PC-9 (cell line): ENCODE measurements around the gene MAPK10. TPM values are rescaled to one million over a fixed set of nuclear protein-coding genes. Genes with fewer than 3 reads are reported as not detected.

Source experiments
- BruUV-seq: library from RNA; stranded (reverse); fragments of 400-500 nt; replicated peaks from 2 replicates; lab custom pipeline; 2021; lab: Mats Ljungman, UMichigan
- CTCF ChIA-PET: fragments of 300-600 bp; sonication (Branson Sonifier 250); formaldehyde crosslinking; loops from one replicate; lab custom pipeline; 2022; ENCODE audit warnings: antibody characterized with exemption; lab: Charles Lee
- POLR2A ChIA-PET: fragments of 300-600 bp; sonication (Branson Sonifier 250); formaldehyde crosslinking; loops from one replicate; lab custom pipeline; 2022; ENCODE audit warnings: antibody characterized with exemption; ENCODE audit not compliant: unreplicated experiment; lab: Charles Lee
- DNase-seq, 2 experiments: peaks; one replicate each; pipeline versions ENCODE4 v3.0.0 to v3.0.0-alpha.2; 2015 to 2022; ENCODE audit warnings: mixed read lengths in 1 of 2
- H2AFZ ChIP-seq: fragments of 200-600 bp; sonication (generic); 2 replicates; pipeline ENCODE4 v1.8.1; 2017; ENCODE audit warnings: antibody characterized with exemption
- H3F3A ChIP-seq: fragments of 200-600 bp; sonication (generic); 2 replicates; pipeline ENCODE4 v1.8.1; 2017; ENCODE audit warnings: antibody characterized with exemption, mild to moderate bottlenecking, low read depth; ENCODE audit not compliant: insufficient read depth
- H3K27ac ChIP-seq: fragments of 200-600 bp; sonication (generic); 2 replicates; pipeline ENCODE4 v1.6.1; 2016; ENCODE audit warnings: mixed run types
- H3K27me3 ChIP-seq: fragments of 200-600 bp; sonication (generic); 2 replicates; pipeline ENCODE4 v1.6.1; 2016; ENCODE audit warnings: low read depth, mixed run types; ENCODE audit not compliant: insufficient read depth
- H3K36me3 ChIP-seq: fragments of 200-600 bp; sonication (generic); 2 replicates; pipeline ENCODE4 v1.6.1; 2016; ENCODE audit warnings: low read depth, mixed run types
- H3K4me1 ChIP-seq: fragments of 200-600 bp; sonication (generic); replicated peaks from 2 replicates; pipeline ENCODE4 v1.6.1; 2016; ENCODE audit warnings: mixed run types; ENCODE audit not compliant: insufficient read depth
- H3K4me2 ChIP-seq: fragments of 200-600 bp; sonication (generic); 2 replicates; pipeline ENCODE4 v1.6.1; 2017; ENCODE audit warnings: mixed run types
- H3K4me3 ChIP-seq: fragments of 200-600 bp; sonication (generic); 2 replicates; pipeline ENCODE4 v1.6.1; 2016; ENCODE audit warnings: mixed run types
- H3K79me2 ChIP-seq: fragments of 200-600 bp; sonication (generic); 2 replicates; pipeline ENCODE4 v1.6.1; 2017; ENCODE audit warnings: low read depth, mixed run types
- H3K9me2 ChIP-seq: fragments of 200-600 bp; sonication (generic); 2 replicates; pipeline ENCODE4 v1.8.1; 2017; ENCODE audit warnings: mild to moderate bottlenecking; ENCODE audit not compliant: insufficient read depth
- H3K9me3 ChIP-seq: fragments of 200-600 bp; sonication (generic); 2 replicates; pipeline ENCODE4 v1.8.1; 2016; ENCODE audit warnings: low read depth; ENCODE audit not compliant: insufficient read depth
- H4K20me1 ChIP-seq: fragments of 200-600 bp; sonication (generic); 2 replicates; pipeline ENCODE4 v1.8.1; 2017; ENCODE audit not compliant: insufficient read depth
- CTCF ChIP-seq: fragments of 200-600 bp; sonication (generic); conservative IDR thresholded peaks from 2 replicates; pipeline ENCODE4 v1.6.1; 2017; ENCODE audit warnings: mixed run types, antibody characterized with exemption, mild to moderate bottlenecking, moderate library complexity
- EZH2 ChIP-seq: fragments of 200-600 bp; sonication (generic); IDR thresholded peaks from 2 replicates; pipeline ENCODE4 v1.8.0; 2017; ENCODE audit warnings: antibody characterized with exemption, low read depth
- intact Hi-C: fragments of 100-400 bp; cut with micrococcal nuclease; formaldehyde crosslinking; loops from one replicate; pipeline ENCODE4 v1.10.0; 2022; ENCODE audit not compliant: unreplicated experiment
- total RNA-seq: library from RNA; stranded (reverse); gene quantifications from 2 replicates; pipeline ENCODE4 v1.2.3, GENCODE V29; 2021

Gene MAPK10
- total RNA-seq, 1 experiment from 2014 or later: 4.2 TPM

- Histone ChIP-seq H3F3A (no peaks in the 10 kb centered on the region), H3K27ac (no peak overlapping the region), H3K9me2 (no peaks in the 10 kb centered on the region), H3K4me1 (no peaks in the 10 kb centered on the region), H2AFZ (no peak overlapping the region), H3K9me3 (no peaks in the 10 kb centered on the region), H4K20me1 (no peaks in the 10 kb centered on the region), H3K36me3 (no peaks in the 10 kb centered on the region), H3K27me3 (no peaks in the 10 kb centered on the region), H3K4me2 (no peak overlapping the region), H3K79me2 (no peaks in the 10 kb centered on the region), H3K4me3 (no peak overlapping the region)
- POLR2A ChIA-PET: no interaction called here
- DNase-seq: no peak
- CTCF ChIA-PET: no interaction called here
- BruUV-seq: no TSS peak
- intact Hi-C loops: no loop called here
- no peak for TF ChIP-seq CTCF
- no peak for TF ChIP-seq EZH2
Measured at GRCh38 chr4:86184216-86184900, 175.5 kb downstream of the MAPK10 start.

- BruUV-seq: no TSS peak
- no peak overlapping the region for H2AFZ ChIP-seq
Measured at GRCh38 chr4:86181585-86181984, 178.3 kb downstream of the MAPK10 start.

GRCh38 chr4:86178211-86178610 lies 181.6 kb downstream of the MAPK10 start:
- DNase-seq: no peak
- no peaks in the 10 kb centered on the region for H4K20me1 ChIP-seq
- BruUV-seq: no TSS peak

More at GRCh38 chr4:86181585-86181984, 178.3 kb downstream of the MAPK10 start:
- no peak overlapping the region for H3K4me3 ChIP-seq
- H3K4me1 ChIP-seq: no peaks in the 10 kb centered on the region
- no peaks in the 10 kb centered on the region for H3K9me3 ChIP-seq
- H3K9me2 ChIP-seq: no peaks in the 10 kb centered on the region
- H3K4me2 ChIP-seq: no peak overlapping the region
- no peak for DNase-seq
- ChIA-PET CTCF (interaction anchor here (0.7 kb wide), 1 partner anchor 317 kb away, joined by 3 read pairs; no protein-coding TSS in a partner anchor), POLR2A (no interaction called here)
- no peaks in the 10 kb centered on the region for H3K36me3 ChIP-seq
- H4K20me1 ChIP-seq: no peaks in the 10 kb centered on the region
- H3K27ac ChIP-seq: no peak overlapping the region
- H3K27me3 ChIP-seq: no peaks in the 10 kb centered on the region
- TF ChIP-seq CTCF (no peak), EZH2 (no peak)
- H3F3A ChIP-seq: no peaks in the 10 kb centered on the region
- intact Hi-C loops: no loop called here
- no peaks in the 10 kb centered on the region for H3K79me2 ChIP-seq

More at GRCh38 chr4:86178211-86178610, 181.6 kb downstream of the MAPK10 start:
- ChIA-PET CTCF (no interaction called here), POLR2A (no interaction called here)
- intact Hi-C loops: no loop called here
- Histone ChIP-seq H3K79me2 (no peaks in the 10 kb centered on the region), H3K27ac (no peak overlapping the region), H3K9me3 (no peaks in the 10 kb centered on the region), H3K27me3 (no peaks in the 10 kb centered on the region), H3F3A (no peaks in the 10 kb centered on the region), H3K4me1 (no peaks in the 10 kb centered on the region), H3K4me3 (no peak overlapping the region), H2AFZ (no peak overlapping the region), H3K9me2 (no peaks in the 10 kb centered on the region), H3K36me3 (no peaks in the 10 kb centered on the region), H3K4me2 (no peak overlapping the region)
- TF ChIP-seq CTCF (no peak), EZH2 (no peak)
